Calu3 (cell line): ENCODE data around the gene GSTO1. TPM values are rescaled to one million over a fixed set of nuclear protein-coding genes. Genes with fewer than 3 reads are reported as not detected.

Experiments used
- BruUV-seq: library from RNA; stranded (reverse); fragments of 400-500 nt; replicated peaks from 2 replicates; lab custom pipeline; 2021; lab: Mats Ljungman, UMichigan
- CTCF ChIA-PET: fragments of 300-600 bp; sonication (Branson Sonifier 250); formaldehyde crosslinking; loops from one replicate; lab custom pipeline; 2022; ENCODE audit warnings: antibody characterized with exemption; lab: Charles Lee
- DNase-seq: peaks from one replicate; pipeline ENCODE4 v3.0.0; 2022
- H3K27ac Mint-ChIP-seq: one replicate; pipeline ENCODE4 v1.8.0; 2022; ENCODE audit warnings: mixed read lengths; ENCODE audit not compliant: unreplicated experiment
- H3K27me3 Mint-ChIP-seq: one replicate; pipeline ENCODE4 v1.8.0; 2022; ENCODE audit warnings: mixed read lengths; ENCODE audit not compliant: unreplicated experiment
- H3K36me3 Mint-ChIP-seq: one replicate; pipeline ENCODE4 v1.8.0; 2022; ENCODE audit warnings: mild to moderate bottlenecking, moderate library complexity, mixed read lengths; ENCODE audit not compliant: insufficient read depth, unreplicated experiment
- H3K4me1 Mint-ChIP-seq: one replicate; pipeline ENCODE4 v1.8.0; 2022; ENCODE audit warnings: mild to moderate bottlenecking, low read depth, mixed read lengths; ENCODE audit not compliant: unreplicated experiment
- H3K4me3 Mint-ChIP-seq: one replicate; pipeline ENCODE4 v1.8.0; 2022; ENCODE audit warnings: mild to moderate bottlenecking, low read depth, moderate library complexity, mixed read lengths; ENCODE audit not compliant: unreplicated experiment
- H3K9me3 Mint-ChIP-seq: one replicate; pipeline ENCODE4 v1.8.0; 2022; ENCODE audit warnings: low read depth, mixed read lengths; ENCODE audit not compliant: unreplicated experiment
- CTCF ChIP-seq: fragments of 200-600 bp; IDR thresholded peaks from one replicate; pipeline ENCODE4 v1.8.0; 2022; ENCODE audit warnings: antibody characterized with exemption; ENCODE audit not compliant: unreplicated experiment
- intact Hi-C: fragments of 100-400 bp; cut with micrococcal nuclease; formaldehyde crosslinking; loops from one replicate; pipeline ENCODE4 v1.10.0; 2022; ENCODE audit not compliant: unreplicated experiment
- total RNA-seq: library from RNA; stranded (reverse); gene quantifications from 2 replicates; pipeline ENCODE4 v1.2.3, GENCODE V29; 2022

The GSTO1 gene
- total RNA-seq, 1 experiment from 2014 or later: 61.5 TPM

GRCh38 chr10:104293781-104294321 is 39.2 kb downstream of the GSTO1 start:
- BruUV-seq: no TSS peak
- Mint-ChIP-seq H3K4me3 (no peak overlapping the region), H3K36me3 (peaks cover 6% of the 10 kb centered on the region), H3K9me3 (no peaks in the 10 kb centered on the region), H3K27me3 (no peaks in the 10 kb centered on the region), H3K4me1 (no peaks in the 10 kb centered on the region), H3K27ac (no peak overlapping the region)
- DNase-seq: no peak
- CTCF ChIA-PET: interaction anchor here (1.5 kb wide), 1 partner anchor 60 kb away, joined by 3 read pairs; the partner anchor contains the start of gene CFAP58
- intact Hi-C loops: no loop called here
- TF ChIP-seq CTCF: no peak

DNA sequence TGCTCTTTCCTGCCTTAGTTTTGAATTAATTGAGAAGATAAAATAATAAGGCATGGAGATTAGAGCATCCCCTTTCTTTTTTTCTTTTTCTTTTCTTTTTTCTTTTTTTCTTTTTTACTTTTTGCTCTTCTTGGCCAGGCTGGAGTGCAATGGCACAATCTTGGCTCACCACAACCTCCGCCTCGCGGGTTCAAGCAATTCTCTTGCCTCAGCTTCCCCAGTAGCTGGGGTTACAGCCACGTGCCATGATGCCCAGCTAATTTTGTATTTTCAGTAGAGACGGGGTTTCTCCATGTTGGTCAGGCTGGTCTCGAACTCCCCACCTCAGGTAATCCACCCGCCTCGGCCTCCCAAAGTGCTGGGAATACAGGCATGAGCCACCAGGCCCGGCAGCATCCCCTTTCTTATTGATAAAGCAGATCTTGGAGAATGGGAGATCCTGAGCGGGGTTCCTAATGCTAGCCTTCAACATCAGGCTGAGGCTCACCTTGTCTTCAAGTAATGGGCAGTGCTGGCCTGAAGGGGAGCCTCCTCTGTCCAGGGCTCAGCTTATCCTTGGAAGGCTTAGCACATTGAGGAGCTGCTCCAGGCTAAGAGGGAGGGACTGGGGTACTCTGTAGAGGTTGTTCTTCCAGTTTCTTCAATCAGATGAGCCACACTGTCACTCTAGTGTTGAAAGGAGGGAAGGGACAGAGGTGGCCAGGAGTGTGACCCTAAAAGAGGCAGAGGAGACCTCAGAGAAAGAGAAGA is 42.2 kb downstream of the GSTO1 start:
- CTCF ChIA-PET: no interaction called here
- BruUV-seq: no TSS peak
- intact Hi-C loops: no loop called here
- Mint-ChIP-seq H3K27ac (no peak overlapping the region), H3K27me3 (no peaks in the 10 kb centered on the region), H3K9me3 (no peaks in the 10 kb centered on the region), H3K36me3 (no peaks in the 10 kb centered on the region), H3K4me3 (no peak overlapping the region), H3K4me1 (no peaks in the 10 kb centered on the region)
- no peak for TF ChIP-seq CTCF
- no peak for DNase-seq

- TF ChIP-seq CTCF: no peak
- CTCF ChIA-PET: no interaction called here
- H3K4me1 Mint-ChIP-seq: no peaks in the 10 kb centered on the region
- H3K4me3 Mint-ChIP-seq: no peak overlapping the region
- peak; percentile 13 for DNase-seq
- peaks cover under 1% of the 10 kb centered on the region for H3K9me3 Mint-ChIP-seq
- H3K27ac Mint-ChIP-seq: no peak overlapping the region
- BruUV-seq: no TSS peak
- intact Hi-C loops: no loop called here
- no peaks in the 10 kb centered on the region for H3K36me3 Mint-ChIP-seq
- H3K27me3 Mint-ChIP-seq: no peaks in the 10 kb centered on the region
Measured at GRCh38 chr10:104297697-104298660, 43.3 kb downstream of the GSTO1 start.

DNA sequence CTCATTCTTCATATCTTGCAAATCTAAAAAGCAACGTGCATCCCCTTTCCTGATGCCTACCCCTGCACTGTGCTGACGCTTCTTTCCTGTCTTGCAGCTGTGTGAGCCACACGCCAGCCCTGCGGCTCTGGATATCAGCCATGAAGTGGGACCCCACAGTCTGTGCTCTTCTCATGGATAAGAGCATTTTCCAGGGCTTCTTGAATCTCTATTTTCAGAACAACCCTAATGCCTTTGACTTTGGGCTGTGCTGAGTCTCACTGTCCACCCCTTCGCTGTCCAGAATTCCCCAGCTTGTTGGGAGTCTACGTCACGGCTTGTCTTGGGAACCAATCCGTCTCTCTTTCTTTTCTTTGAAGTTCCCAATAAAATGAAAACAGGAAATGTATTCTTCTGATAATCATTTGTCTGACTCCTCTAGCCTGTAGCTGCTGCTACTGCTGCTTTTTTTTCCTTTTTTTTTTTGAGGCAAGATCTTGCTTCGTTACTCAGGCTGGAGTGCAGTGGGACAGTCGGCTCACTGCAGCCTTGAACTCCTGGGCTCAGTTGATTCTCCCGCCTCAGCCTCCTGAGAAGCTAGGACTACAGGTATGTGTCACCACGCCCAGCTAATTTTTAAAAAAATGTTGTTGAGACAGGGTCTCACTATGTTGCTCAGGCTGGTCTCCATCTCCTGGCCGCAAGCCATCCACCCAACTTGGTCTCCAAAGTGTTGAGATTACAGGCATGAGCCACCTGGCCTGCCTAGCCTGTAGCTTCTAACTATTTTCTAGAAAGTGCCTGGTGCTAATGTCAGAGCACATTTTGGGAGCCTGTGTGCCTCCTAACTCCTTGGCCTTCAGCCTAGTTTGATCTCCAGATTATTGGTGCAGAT is 44.6 kb downstream of the GSTO1 start:
- H3K4me1 Mint-ChIP-seq: no peaks in the 10 kb centered on the region
- BruUV-seq: no TSS peak
- no peak overlapping the region for H3K4me3 Mint-ChIP-seq
- intact Hi-C loops: no loop called here
- H3K27ac Mint-ChIP-seq: no peak overlapping the region
- H3K36me3 Mint-ChIP-seq: no peaks in the 10 kb centered on the region
- CTCF ChIA-PET: no interaction called here
- peaks cover 5% of the 10 kb centered on the region for H3K9me3 Mint-ChIP-seq
- no peak for DNase-seq
- H3K27me3 Mint-ChIP-seq: no peaks in the 10 kb centered on the region
- TF ChIP-seq CTCF: no peak
